ENCODE data around the gene CFAP61. TPM values are rescaled to one million over a fixed set of nuclear protein-coding genes. Genes with fewer than 3 reads are reported as not detected.
A peak's percentile ranks its signal among the peaks of the same experiment; 100 is the strongest.

Gene CFAP61
- total RNA-seq, 1 donor from 2014 or later: not detected

DNA sequence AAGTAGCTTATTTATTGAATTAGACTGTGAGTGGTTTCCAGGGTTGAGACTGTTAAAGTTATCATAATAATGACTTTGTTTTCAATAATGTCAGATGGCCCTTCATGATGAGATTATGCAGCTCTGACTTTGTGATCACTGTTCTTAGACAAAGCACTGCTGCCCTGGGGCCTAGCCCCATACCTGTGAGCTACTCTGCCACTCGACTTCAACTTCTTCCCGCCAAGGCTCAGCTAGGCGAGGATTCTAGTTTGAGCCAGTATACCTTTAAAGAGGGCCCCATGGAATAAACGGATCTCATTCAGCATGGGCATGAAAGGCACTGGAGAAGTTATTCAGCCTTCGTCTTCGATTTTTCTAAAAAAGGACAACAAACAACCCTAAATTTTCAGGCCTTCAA is 270.6 kb downstream of the CFAP61 start:
- DNase-seq: no peak
- TF ChIP-seq, protein P1, sequence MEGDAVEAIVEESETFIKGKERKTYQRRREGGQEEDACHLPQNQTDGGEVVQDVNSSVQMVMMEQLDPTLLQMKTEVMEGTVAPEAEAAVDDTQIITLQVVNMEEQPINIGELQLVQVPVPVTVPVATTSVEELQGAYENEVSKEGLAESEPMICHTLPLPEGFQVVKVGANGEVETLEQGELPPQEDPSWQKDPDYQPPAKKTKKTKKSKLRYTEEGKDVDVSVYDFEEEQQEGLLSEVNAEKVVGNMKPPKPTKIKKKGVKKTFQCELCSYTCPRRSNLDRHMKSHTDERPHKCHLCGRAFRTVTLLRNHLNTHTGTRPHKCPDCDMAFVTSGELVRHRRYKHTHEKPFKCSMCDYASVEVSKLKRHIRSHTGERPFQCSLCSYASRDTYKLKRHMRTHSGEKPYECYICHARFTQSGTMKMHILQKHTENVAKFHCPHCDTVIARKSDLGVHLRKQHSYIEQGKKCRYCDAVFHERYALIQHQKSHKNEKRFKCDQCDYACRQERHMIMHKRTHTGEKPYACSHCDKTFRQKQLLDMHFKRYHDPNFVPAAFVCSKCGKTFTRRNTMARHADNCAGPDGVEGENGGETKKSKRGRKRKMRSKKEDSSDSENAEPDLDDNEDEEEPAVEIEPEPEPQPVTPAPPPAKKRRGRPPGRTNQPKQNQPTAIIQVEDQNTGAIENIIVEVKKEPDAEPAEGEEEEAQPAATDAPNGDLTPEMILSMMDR (IDR thresholded peaks at IDR 0.05): no peak
- no peak for ATAC-seq
- no peaks in the 10 kb centered on the region for H3K9me3 ChIP-seq
- H3K27ac ChIP-seq: no peak overlapping the region
- intact Hi-C loops (cut with DNase I): no loop called here
- no peaks in the 10 kb centered on the region for H3K36me3 ChIP-seq
- H3K4me1 ChIP-seq: peaks cover 3% of the 10 kb centered on the region
- no peaks in the 10 kb centered on the region for H3K27me3 ChIP-seq
- no peak overlapping the region for H3K4me3 ChIP-seq

DNA sequence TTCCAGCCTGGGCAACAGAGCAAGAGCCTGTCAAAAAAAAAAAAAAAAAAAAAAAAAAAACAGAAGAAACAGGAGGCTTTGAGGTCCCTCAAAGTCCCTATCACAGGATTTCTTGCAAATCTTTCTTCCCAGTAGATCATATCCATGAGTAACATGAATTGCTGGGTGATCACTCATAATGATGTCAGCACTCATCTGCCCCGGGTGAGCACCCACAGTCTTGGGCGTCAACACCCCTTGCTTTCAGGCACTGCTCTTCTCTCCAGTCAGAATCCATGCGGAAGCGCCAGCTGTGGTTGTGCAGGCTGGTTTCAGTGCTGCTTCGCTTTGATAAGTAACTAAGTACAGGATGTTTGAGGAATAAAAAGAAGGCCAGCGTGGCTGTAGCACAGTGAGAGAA is 275.4 kb downstream of the CFAP61 start:
- ATAC-seq (no peak), DNase-seq (no peak)
- no peak overlapping the region for H3K4me3 ChIP-seq
- H3K27ac ChIP-seq: no peak overlapping the region
- H3K36me3 ChIP-seq: no peaks in the 10 kb centered on the region
- H3K9me3 ChIP-seq: no peaks in the 10 kb centered on the region
- H3K4me1 ChIP-seq: no peaks in the 10 kb centered on the region
- intact Hi-C loops (cut with DNase I): no loop called here
- TF ChIP-seq, protein P1 (IDR thresholded peaks at IDR 0.05): no peak
- H3K27me3 ChIP-seq: no peaks in the 10 kb centered on the region

DNA sequence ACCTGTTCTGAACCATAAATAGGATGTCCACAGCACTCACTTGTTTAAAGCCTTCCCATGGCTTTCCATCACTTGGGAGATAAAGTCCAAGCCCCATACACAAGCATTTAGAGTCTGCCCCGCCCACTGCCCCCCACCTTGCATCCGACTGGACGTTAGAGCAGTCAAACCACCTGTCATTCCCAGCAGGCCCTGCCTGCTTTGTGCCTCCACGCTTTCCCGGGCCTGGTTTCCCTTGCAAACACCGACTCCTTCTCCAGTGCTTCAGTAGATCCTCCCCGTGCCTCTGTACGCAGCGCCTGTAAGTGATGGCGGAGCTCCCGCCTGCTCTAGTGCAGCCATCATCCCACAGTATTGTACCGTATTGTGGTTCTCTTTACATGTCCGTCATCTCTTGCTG is 277.2 kb downstream of the CFAP61 start:
- Histone ChIP-seq H3K4me3 (no peak overlapping the region), H3K27me3 (no peaks in the 10 kb centered on the region), H3K36me3 (no peaks in the 10 kb centered on the region), H3K9me3 (no peaks in the 10 kb centered on the region), H3K4me1 (no peaks in the 10 kb centered on the region), H3K27ac (no peak overlapping the region)
- DNase-seq: no peak
- TF ChIP-seq, protein P1 (IDR thresholded peaks at IDR 0.05): no peak
- no peak for ATAC-seq
- intact Hi-C loops (cut with DNase I): no loop called here

DNA sequence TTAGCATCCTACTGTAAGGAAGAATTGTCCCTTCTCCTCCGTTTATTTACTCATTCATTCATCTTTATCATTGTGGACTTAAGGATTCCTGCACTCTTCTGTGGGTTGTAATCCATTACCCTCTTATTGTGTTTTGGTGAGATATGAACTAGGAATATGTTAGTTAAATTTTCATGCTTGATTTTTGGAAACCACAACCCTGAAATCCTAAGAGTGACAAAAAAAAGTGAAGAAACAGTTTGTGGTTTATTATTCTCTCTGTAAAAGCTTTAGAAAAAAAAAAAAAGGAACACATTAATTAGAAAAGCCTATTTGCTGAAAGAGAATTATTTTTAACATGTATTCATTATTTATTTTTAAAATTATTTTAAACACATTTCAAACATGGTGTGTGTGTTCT is 278.8 kb downstream of the CFAP61 start:
- intact Hi-C loops (cut with DNase I): no loop called here
- Histone ChIP-seq H3K9me3 (no peaks in the 10 kb centered on the region), H3K27ac (no peak overlapping the region), H3K4me1 (no peaks in the 10 kb centered on the region), H3K4me3 (no peak overlapping the region), H3K27me3 (no peaks in the 10 kb centered on the region), H3K36me3 (no peaks in the 10 kb centered on the region)
- ATAC-seq: no peak
- TF ChIP-seq, protein P1 (IDR thresholded peaks at IDR 0.05): no peak
- DNase-seq: no peak

DNA sequence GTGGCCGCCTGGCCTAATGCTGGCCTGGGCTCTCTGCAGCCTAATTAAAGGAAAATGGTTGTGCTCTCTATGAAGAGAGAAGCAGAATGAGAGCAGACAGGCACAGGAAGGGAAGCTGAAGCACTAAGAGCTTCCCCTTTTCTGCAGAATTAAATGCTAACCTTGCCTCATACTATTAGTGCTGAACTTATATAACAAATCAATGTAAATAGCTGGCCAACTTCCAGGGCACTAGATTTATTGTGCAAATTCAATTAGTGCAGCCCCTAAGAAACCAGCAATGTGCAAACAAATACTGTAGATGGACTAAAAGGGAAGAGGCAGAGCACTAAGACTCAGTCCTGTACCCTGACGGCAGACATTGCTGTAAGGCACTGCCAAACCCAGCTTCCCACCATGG is 279.5 kb downstream of the CFAP61 start:
- DNase-seq (no peak), ATAC-seq (peak; percentile 43)
- Histone ChIP-seq H3K36me3 (no peaks in the 10 kb centered on the region), H3K27me3 (no peaks in the 10 kb centered on the region), H3K4me1 (no peaks in the 10 kb centered on the region), H3K9me3 (no peaks in the 10 kb centered on the region), H3K4me3 (no peak overlapping the region), H3K27ac (no peak overlapping the region)
- intact Hi-C loops (cut with DNase I): no loop called here
- TF ChIP-seq, protein P1 (IDR thresholded peaks at IDR 0.05): no peak

DNA sequence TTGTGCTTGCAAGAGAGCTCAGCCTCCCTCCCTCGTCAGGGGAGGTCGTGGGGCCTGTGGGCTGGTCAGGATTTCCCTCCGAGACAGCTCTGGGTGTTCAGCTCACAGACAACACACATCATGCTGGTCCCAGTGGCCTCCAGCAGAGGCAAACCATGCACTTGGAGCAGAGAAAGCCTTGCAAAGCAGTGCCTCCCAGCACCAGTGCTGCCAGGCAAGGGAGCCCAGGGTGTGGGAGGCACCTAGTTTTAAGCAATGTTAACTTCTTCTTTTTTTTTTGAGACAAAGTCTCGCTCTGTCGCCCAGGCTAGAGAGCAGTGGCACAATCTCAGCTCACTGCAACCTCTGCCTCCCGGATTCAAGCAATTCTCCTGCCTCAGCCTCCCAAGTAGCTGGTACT is 281.5 kb downstream of the CFAP61 start:
- intact Hi-C loops (cut with DNase I): no loop called here
- DNase-seq (no peak), ATAC-seq (peak; percentile 85)
- TF ChIP-seq, protein P1 (IDR thresholded peaks at IDR 0.05): no peak
- no peak overlapping the region for H3K27ac ChIP-seq
- no peaks in the 10 kb centered on the region for H3K36me3 ChIP-seq
- no peaks in the 10 kb centered on the region for H3K27me3 ChIP-seq
- no peaks in the 10 kb centered on the region for H3K9me3 ChIP-seq
- no peaks in the 10 kb centered on the region for H3K4me1 ChIP-seq
- H3K4me3 ChIP-seq: no peak overlapping the region

All from upper lobe of right lung (tissue), 1 donor.